Measurements from ENCODE around the gene MAP2K2. TPM values are rescaled to one million over a fixed set of nuclear protein-coding genes. Genes with fewer than 3 reads are reported as not detected.

MAP2K2 gene
- total and polyA plus RNA-seq, 4 donors = 63.6 to 181 (median 133) TPM

DNA sequence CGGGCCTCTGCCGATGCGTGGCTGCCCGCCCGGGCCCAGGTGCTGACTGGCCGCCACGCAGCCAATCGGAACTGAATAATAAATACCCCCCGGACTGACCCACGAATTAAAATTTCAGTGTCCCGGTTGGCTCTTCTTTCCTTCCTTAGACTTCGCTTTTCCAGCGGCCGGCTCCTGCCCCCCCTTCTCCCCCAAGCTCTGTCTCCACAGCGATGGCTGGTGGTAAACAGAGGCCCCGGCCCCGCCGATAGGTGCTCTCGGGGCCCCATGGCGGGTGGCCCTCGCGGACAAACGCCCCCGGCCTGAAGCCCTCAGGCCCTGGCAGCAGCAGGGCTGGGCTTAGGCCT is 59.8 kb downstream of the MAP2K2 start:
- H3K36me3 ChIP-seq (ENCODE audit: control insufficient read depth in 4 of 4, insufficient read depth in 4 of 4, low read length in 4 of 4) = peaks cover 0 to 6% (median 0%) of the 10 kb centered on the region in 4 donors
- no peaks in the 10 kb centered on the region for H3K9me3 ChIP-seq (ENCODE audit: control insufficient read depth in 4 of 4, insufficient read depth in 3 of 4, low read length in 3 of 4)
- H3K27ac ChIP-seq (ENCODE audit: low read depth in 1 of 2, low read length in 1 of 2) = peak overlapping the region; percentile 95 to 97
- peak overlapping the region; percentile 85 for H3K4me3 ChIP-seq
- H3K27me3 ChIP-seq (ENCODE audit: control insufficient read depth in 3 of 3, insufficient read depth in 3 of 3, low read length in 2 of 3) = peaks cover 0 to 2% (median 0%) of the 10 kb centered on the region in 3 donors
- WGBS, 2 donors = 8 to 14% methylated on average over 24 of the region's 24 CpGs
- no peak overlapping the region for H3K9ac ChIP-seq (ENCODE audit: insufficient read depth in 1 of 2, low read length in 2 of 2)
- no peak for ATAC-seq (ENCODE audit: insufficient read depth, low FRiP score)
- DNase-seq = peak in 1 of 3 donors; percentile 37
- H3K4me1 ChIP-seq (ENCODE audit: control insufficient read depth in 5 of 5, insufficient read depth in 5 of 5, low read length in 5 of 5) = peaks cover 2 to 49% (median 15%) of the 10 kb centered on the region in 5 donors
- TF ChIP-seq, protein P1, sequence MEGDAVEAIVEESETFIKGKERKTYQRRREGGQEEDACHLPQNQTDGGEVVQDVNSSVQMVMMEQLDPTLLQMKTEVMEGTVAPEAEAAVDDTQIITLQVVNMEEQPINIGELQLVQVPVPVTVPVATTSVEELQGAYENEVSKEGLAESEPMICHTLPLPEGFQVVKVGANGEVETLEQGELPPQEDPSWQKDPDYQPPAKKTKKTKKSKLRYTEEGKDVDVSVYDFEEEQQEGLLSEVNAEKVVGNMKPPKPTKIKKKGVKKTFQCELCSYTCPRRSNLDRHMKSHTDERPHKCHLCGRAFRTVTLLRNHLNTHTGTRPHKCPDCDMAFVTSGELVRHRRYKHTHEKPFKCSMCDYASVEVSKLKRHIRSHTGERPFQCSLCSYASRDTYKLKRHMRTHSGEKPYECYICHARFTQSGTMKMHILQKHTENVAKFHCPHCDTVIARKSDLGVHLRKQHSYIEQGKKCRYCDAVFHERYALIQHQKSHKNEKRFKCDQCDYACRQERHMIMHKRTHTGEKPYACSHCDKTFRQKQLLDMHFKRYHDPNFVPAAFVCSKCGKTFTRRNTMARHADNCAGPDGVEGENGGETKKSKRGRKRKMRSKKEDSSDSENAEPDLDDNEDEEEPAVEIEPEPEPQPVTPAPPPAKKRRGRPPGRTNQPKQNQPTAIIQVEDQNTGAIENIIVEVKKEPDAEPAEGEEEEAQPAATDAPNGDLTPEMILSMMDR (IDR thresholded peaks at IDR 0.05; ENCODE audit: control extremely low read depth, extremely low read depth) = no peak

DNA sequence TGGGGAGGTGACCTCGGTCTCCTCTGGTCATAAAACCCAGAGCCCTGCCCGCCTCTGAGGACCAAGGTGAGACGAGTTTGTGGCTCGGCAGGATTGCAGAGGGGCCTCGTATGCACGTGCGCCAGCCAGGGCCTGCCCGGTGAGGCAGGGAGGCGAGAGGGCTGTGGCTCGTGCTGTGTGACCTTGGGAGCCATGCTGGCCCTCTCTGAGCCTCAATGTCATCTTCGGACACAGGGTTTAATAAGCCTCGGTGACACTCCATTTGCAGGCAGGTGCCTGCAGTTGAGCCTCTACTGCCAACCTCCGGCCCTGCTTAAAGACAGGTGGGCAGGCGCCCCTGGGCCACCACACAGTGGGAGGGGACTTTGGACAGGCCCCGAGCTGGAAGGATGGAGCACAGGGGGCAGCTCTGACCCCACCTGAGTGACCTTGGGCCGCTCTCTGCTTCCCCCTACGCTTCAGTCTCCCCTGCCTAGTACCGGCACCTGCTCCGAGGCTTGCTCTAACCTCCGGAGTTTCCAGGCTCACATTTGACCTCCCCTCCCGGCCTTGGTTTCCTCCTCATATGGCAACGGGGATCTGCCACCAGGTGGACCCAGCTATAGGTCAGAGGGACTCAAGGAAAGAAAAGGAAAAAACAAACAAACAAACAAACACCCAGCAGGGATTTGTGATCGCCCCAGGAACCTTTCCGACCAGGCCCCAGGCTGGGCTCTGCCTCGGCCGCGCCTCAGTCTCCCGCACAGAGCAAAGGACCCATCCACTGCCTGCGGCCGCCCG is 60.4 kb downstream of the MAP2K2 start:
- H3K36me3 ChIP-seq (ENCODE audit: control insufficient read depth in 4 of 4, insufficient read depth in 4 of 4, low read length in 4 of 4) = peaks cover 0 to 6% (median 0%) of the 10 kb centered on the region in 4 donors
- ATAC-seq (ENCODE audit: insufficient read depth, low FRiP score) = no peak
- TF ChIP-seq, protein P1 (IDR thresholded peaks at IDR 0.05; ENCODE audit: control extremely low read depth, extremely low read depth) = no peak
- H3K9ac ChIP-seq (ENCODE audit: insufficient read depth in 1 of 2, low read length in 2 of 2) = no peak overlapping the region
- peaks cover 2 to 55% (median 20%) of the 10 kb centered on the region in 5 donors for H3K4me1 ChIP-seq (ENCODE audit: control insufficient read depth in 5 of 5, insufficient read depth in 5 of 5, low read length in 5 of 5)
- H3K27me3 ChIP-seq (ENCODE audit: control insufficient read depth in 3 of 3, insufficient read depth in 3 of 3, low read length in 2 of 3) = no peaks in the 10 kb centered on the region
- H3K9me3 ChIP-seq (ENCODE audit: control insufficient read depth in 4 of 4, insufficient read depth in 3 of 4, low read length in 3 of 4) = no peaks in the 10 kb centered on the region
- H3K4me3 ChIP-seq = peak overlapping the region; percentile 85
- no peak for DNase-seq
- 46 to 67% methylated on average over 31 of the region's 31 CpGs for WGBS, 2 donors
- H3K27ac ChIP-seq (ENCODE audit: low read depth in 1 of 2, low read length in 1 of 2) = peak overlapping the region; percentile 95 to 97

DNA sequence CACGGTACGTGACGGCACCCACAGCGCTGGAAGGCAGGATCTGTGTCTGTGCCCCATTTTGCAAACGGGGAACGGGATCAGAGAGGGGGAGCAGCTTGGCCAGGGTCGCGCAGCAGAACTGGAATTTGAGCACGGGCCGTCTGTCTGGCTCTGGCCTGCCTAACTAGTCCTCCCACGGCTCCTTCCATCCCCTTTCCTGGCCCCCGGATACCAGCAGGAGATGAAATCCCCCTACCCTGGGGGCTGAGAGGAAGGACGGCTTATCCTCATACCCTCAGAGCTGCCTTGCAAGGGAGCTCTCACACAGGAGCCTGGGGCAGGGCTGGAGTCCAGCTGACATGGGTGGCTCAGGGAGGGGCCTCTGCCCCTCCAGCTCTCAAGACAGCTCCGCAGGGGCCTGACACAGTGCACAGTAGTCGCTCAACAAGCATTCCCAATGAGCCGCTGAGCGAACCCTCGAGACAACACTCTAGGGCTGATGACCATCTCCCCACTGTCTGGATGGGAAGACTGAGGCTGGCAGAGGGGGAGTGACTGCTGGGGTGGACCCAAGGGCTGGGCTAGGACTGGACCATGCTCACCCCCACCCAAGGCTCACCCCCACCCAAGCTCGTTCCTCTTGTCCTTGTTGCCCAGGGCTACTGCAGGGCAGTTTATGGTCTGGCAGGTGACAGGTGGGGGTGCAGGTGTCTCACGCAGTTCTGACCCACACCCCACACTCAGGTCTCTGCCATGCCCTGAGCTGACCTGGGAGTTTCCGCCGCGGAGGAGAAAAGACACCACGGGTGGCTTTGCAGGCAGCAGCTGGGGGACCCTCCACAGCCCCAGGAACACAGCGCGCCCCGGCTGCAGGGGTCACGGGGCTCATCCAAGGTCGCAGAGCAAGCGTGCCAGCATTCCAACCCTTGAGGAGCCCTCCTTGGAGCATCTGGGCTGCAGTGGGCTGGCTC is 61.2 kb downstream of the MAP2K2 start:
- H3K4me1 ChIP-seq (ENCODE audit: control insufficient read depth in 5 of 5, insufficient read depth in 5 of 5, low read length in 5 of 5) = peaks cover 2 to 55% (median 23%) of the 10 kb centered on the region in 5 donors

More for the DNA sequence above, 61.2 kb downstream of the MAP2K2 start:
- no peak for DNase-seq
- Histone ChIP-seq H3K27me3 (ENCODE audit: control insufficient read depth in 3 of 3, insufficient read depth in 3 of 3, low read length in 2 of 3) (no peaks in the 10 kb centered on the region), H3K36me3 (ENCODE audit: control insufficient read depth in 4 of 4, insufficient read depth in 4 of 4, low read length in 4 of 4) (peaks cover 0 to 6% (median 0%) of the 10 kb centered on the region in 4 donors), H3K9ac (ENCODE audit: insufficient read depth in 1 of 2, low read length in 2 of 2) (no peak overlapping the region), H3K4me3 (no peak overlapping the region), H3K27ac (ENCODE audit: low read depth in 1 of 2, low read length in 1 of 2) (peak overlapping the region; percentile 95 to 97), H3K9me3 (ENCODE audit: control insufficient read depth in 4 of 4, insufficient read depth in 3 of 4, low read length in 3 of 4) (no peaks in the 10 kb centered on the region)
- ATAC-seq (ENCODE audit: insufficient read depth, low FRiP score) = no peak
- 72 to 86% methylated on average over 30 of the region's 30 CpGs for WGBS, 2 donors
- TF ChIP-seq, protein P1 (IDR thresholded peaks at IDR 0.05; ENCODE audit: control extremely low read depth, extremely low read depth) = no peak
